HG02885 (cell line): Measurements from ENCODE around the gene CISD1.
"Not testable (repeated sequence)": the region's sequence is repeated elsewhere in the genome, so short reads cannot be mapped to it uniquely, and the experiment has no call there.

Source experiments
- ATAC-seq: cut with Tn5 transposase; IDR thresholded peaks from one replicate; pipeline ENCODE4 v1.9.1; 2021; ENCODE audit warnings: mild to moderate bottlenecking; ENCODE audit not compliant: unreplicated experiment, poor library complexity

CISD1 gene

GRCh38 chr10:58268946-58269781, at the start of gene CISD1:
CISD1 (plus strand) TSS chr10:58269162; CDS start chr10:58269274, 112 bp downstream.
- ATAC-seq: peak; percentile 61

GRCh38 chr10:58219875-58220274, 49.1 kb upstream of the CISD1 start:
- ATAC-seq: no peak

GRCh38 chr10:58220769-58221451, 48.1 kb upstream of the CISD1 start:
- no peak for ATAC-seq

- ATAC-seq: no peak
Observed at GRCh38 chr10:58225654-58226053, 43.3 kb upstream of the CISD1 start.

- not testable (repeated sequence) for ATAC-seq
Observed at GRCh38 chr10:58229856-58230255, 39.1 kb upstream of the CISD1 start.

GRCh38 chr10:58237014-58237834, 31.7 kb upstream of the CISD1 start:
- ATAC-seq: no peak

- ATAC-seq: no peak
Observed at GRCh38 chr10:58239561-58240169, 29.3 kb upstream of the CISD1 start.

- ATAC-seq: no peak
Observed at GRCh38 chr10:58240531-58240930, 28.4 kb upstream of the CISD1 start.

GRCh38 chr10:58241346-58241745, 27.6 kb upstream of the CISD1 start:
- ATAC-seq: no peak

- no peak for ATAC-seq
Observed at GRCh38 chr10:58243269-58243668, 25.7 kb upstream of the CISD1 start.

- not testable (repeated sequence) for ATAC-seq
Observed at GRCh38 chr10:58243801-58244200, 25.2 kb upstream of the CISD1 start.

- not testable (repeated sequence) for ATAC-seq
Observed at GRCh38 chr10:58244242-58244641, 24.7 kb upstream of the CISD1 start.

GRCh38 chr10:58244666-58245065, 24.3 kb upstream of the CISD1 start:
- not testable (repeated sequence) for ATAC-seq

GRCh38 chr10:58253184-58253583, 15.8 kb upstream of the CISD1 start:
- ATAC-seq: no peak

GRCh38 chr10:58254644-58255043, 14.3 kb upstream of the CISD1 start:
- ATAC-seq: no peak

- ATAC-seq: not testable (repeated sequence)
Observed at GRCh38 chr10:58256013-58256780, 12.8 kb upstream of the CISD1 start.

- no peak for ATAC-seq
Observed at GRCh38 chr10:58258977-58259692, 9.8 kb upstream of the CISD1 start.

- no peak for ATAC-seq
Observed at GRCh38 chr10:58260334-58260733, 8.6 kb upstream of the CISD1 start.

GRCh38 chr10:58262766-58263165, 6.2 kb upstream of the CISD1 start:
- no peak for ATAC-seq
